GM12801 (cell line): Measurements from ENCODE around the gene TSPAN9.

Source experiments
- TF ChIP-seq, protein P1 (sequence below): IDR thresholded peaks from one replicate; pipeline ENCODE4 v1.5.1; 2011; ENCODE audit warnings: control low read depth; ENCODE audit not compliant: insufficient read length; ENCODE audit errors: extremely low read depth

TSPAN9 gene

GRCh38 chr12:3055026-3055703, 22.0 kb upstream of the TSPAN9 start:
- TF ChIP-seq, protein P1, sequence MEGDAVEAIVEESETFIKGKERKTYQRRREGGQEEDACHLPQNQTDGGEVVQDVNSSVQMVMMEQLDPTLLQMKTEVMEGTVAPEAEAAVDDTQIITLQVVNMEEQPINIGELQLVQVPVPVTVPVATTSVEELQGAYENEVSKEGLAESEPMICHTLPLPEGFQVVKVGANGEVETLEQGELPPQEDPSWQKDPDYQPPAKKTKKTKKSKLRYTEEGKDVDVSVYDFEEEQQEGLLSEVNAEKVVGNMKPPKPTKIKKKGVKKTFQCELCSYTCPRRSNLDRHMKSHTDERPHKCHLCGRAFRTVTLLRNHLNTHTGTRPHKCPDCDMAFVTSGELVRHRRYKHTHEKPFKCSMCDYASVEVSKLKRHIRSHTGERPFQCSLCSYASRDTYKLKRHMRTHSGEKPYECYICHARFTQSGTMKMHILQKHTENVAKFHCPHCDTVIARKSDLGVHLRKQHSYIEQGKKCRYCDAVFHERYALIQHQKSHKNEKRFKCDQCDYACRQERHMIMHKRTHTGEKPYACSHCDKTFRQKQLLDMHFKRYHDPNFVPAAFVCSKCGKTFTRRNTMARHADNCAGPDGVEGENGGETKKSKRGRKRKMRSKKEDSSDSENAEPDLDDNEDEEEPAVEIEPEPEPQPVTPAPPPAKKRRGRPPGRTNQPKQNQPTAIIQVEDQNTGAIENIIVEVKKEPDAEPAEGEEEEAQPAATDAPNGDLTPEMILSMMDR, result no peak

- TF ChIP-seq, protein P1, result no peak
Observed at GRCh38 chr12:3055704-3056467, 21.3 kb upstream of the TSPAN9 start.

- TF ChIP-seq, protein P1, result no peak
Observed at GRCh38 chr12:3061059-3061458, 16.1 kb upstream of the TSPAN9 start.

- TF ChIP-seq, protein P1, result no peak
Observed at GRCh38 chr12:3061501-3062215, 15.5 kb upstream of the TSPAN9 start.

DNA sequence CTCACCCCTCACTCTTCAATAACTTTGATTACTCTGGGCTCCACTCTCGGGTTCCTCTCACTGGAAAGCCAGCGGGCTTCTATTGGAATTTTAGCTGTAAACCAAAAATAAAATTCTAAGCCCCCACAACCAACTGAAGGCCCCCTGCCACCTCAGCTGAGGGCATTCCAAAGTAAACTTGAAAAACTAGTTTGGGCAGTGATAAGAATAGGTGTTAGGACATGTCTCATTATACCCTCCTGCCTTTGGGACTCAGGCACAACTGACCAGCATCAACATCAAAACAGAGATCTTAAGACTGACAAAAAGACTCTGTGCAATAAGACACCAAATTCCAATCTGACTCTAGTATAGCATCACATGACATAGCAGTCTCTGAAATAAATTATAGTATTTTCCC, 11.9 kb upstream of the TSPAN9 start:
- TF ChIP-seq, protein P1, result no peak

DNA sequence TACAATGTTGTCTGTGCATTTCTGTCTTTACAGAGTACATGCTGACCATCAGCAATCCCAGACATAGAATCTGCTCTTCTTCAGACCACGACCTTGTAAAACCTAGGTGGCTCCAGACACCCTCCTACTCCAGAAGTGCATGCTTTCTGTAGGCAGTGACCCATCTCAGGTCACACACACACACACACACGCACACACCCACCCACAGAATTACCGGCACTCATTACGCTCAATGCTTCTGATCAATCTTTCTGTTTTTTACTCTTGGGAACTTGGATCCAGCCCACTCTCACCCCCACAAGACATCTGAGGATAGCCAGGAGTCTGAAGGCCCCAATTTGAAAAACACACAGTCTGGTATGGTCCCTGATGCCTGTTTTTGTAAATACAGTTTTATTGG, 7.5 kb upstream of the TSPAN9 start:
- TF ChIP-seq, protein P1, result no peak

- TF ChIP-seq, protein P1, result no peak
Observed at GRCh38 chr12:3071107-3071506, 6.1 kb upstream of the TSPAN9 start.
